ENCODE data around the gene RAP1GDS1. TPM values are rescaled to one million over a fixed set of nuclear protein-coding genes. Genes with fewer than 3 reads are reported as not detected.

The RAP1GDS1 gene
- total RNA-seq, 2 donors from 2014 or later, result 34.0 to 37.9 TPM

GRCh38 chr4:98310867-98311266, 49.7 kb downstream of the RAP1GDS1 start:
- no peak overlapping the region for H3K4me3 Mint-ChIP-seq
- H3K27ac Mint-ChIP-seq, result no peak overlapping the region

GRCh38 chr4:98311656-98312055, 50.5 kb downstream of the RAP1GDS1 start:
- H3K4me1 Mint-ChIP-seq, result peaks cover 3% of the 10 kb centered on the region
- H3K4me3 Mint-ChIP-seq, result no peak overlapping the region
- no peaks in the 10 kb centered on the region for H3K27me3 Mint-ChIP-seq (ENCODE audit: insufficient read depth)
- no peaks in the 10 kb centered on the region for H3K36me3 Mint-ChIP-seq (ENCODE audit: low read depth)
- no peaks in the 10 kb centered on the region for H3K4me1 ChIP-seq (ENCODE audit: control insufficient read depth, insufficient read depth, low read length)
- H3K9me3 Mint-ChIP-seq, result no peaks in the 10 kb centered on the region
- H3K9me3 ChIP-seq (ENCODE audit: control insufficient read depth, low read length), result no peaks in the 10 kb centered on the region
- TF ChIP-seq CTCF (conservative IDR thresholded peaks at IDR 0.05), result no peak
- 93 to 97% methylated on average over 3 to 4 of the region's 4 CpGs for WGBS, 2 experiments (ENCODE audit: insufficient coverage in 1 of 2, insufficient read length in 1 of 2)
- H3K27me3 ChIP-seq (ENCODE audit: control insufficient read depth, insufficient read depth, low read length, poor library complexity, severe bottlenecking), result no peaks in the 10 kb centered on the region
- no peak for DNase-seq
- H3K36me3 ChIP-seq (ENCODE audit: control insufficient read depth, insufficient read depth, low read length), result no peaks in the 10 kb centered on the region
- H3K27ac Mint-ChIP-seq, result no peak overlapping the region
- H3K9ac ChIP-seq (ENCODE audit: extremely low read depth, low read length, poor library complexity, severe bottlenecking), result no peak overlapping the region
- H3K27ac ChIP-seq (ENCODE audit: low read depth, low read length), result no peak overlapping the region
- H3K4me3 ChIP-seq (ENCODE audit: low read length), result no peak overlapping the region

More at GRCh38 chr4:98310867-98311266, 49.7 kb downstream of the RAP1GDS1 start:
- 94% methylated on average over 2 of the region's 2 CpGs; no CpG with 5 or more reads in 1 of the 2 experiments for WGBS, 2 experiments (ENCODE audit: insufficient coverage in 1 of 2, insufficient read length in 1 of 2)
- TF ChIP-seq CTCF (conservative IDR thresholded peaks at IDR 0.05), result no peak
- Histone ChIP-seq H3K9me3 (ENCODE audit: control insufficient read depth, low read length) (no peaks in the 10 kb centered on the region), H3K4me3 (ENCODE audit: low read length) (no peak overlapping the region), H3K27me3 (ENCODE audit: control insufficient read depth, insufficient read depth, low read length, poor library complexity, severe bottlenecking) (no peaks in the 10 kb centered on the region), H3K27ac (ENCODE audit: low read depth, low read length) (no peak overlapping the region), H3K9ac (ENCODE audit: extremely low read depth, low read length, poor library complexity, severe bottlenecking) (no peak overlapping the region), H3K4me1 (ENCODE audit: control insufficient read depth, insufficient read depth, low read length) (no peaks in the 10 kb centered on the region), H3K36me3 (ENCODE audit: control insufficient read depth, insufficient read depth, low read length) (no peaks in the 10 kb centered on the region)
- no peak for DNase-seq
- Mint-ChIP-seq H3K4me1 (peaks cover 3% of the 10 kb centered on the region), H3K36me3 (ENCODE audit: low read depth) (no peaks in the 10 kb centered on the region), H3K27me3 (ENCODE audit: insufficient read depth) (no peaks in the 10 kb centered on the region), H3K9me3 (no peaks in the 10 kb centered on the region)

- no peak for DNase-seq
- peaks cover 15% of the 10 kb centered on the region for H3K9me3 Mint-ChIP-seq
- H3K9ac ChIP-seq (ENCODE audit: extremely low read depth, low read length, poor library complexity, severe bottlenecking), result no peak overlapping the region
- H3K9me3 ChIP-seq (ENCODE audit: control insufficient read depth, low read length), result peaks cover 19% of the 10 kb centered on the region
- WGBS, 2 experiments (ENCODE audit: insufficient coverage in 1 of 2, insufficient read length in 1 of 2), result 88 to 100% methylated on average over 1 to 3 of the region's 3 CpGs
- no peak overlapping the region for H3K27ac ChIP-seq (ENCODE audit: low read depth, low read length)
- no peak overlapping the region for H3K4me3 Mint-ChIP-seq
- H3K36me3 Mint-ChIP-seq (ENCODE audit: low read depth), result peaks cover 19% of the 10 kb centered on the region
- H3K27ac Mint-ChIP-seq, result no peak overlapping the region
- TF ChIP-seq CTCF (conservative IDR thresholded peaks at IDR 0.05), result no peak
- no peak overlapping the region for H3K4me3 ChIP-seq (ENCODE audit: low read length)
- peaks cover 3% of the 10 kb centered on the region for H3K4me1 Mint-ChIP-seq
- H3K27me3 ChIP-seq (ENCODE audit: control insufficient read depth, insufficient read depth, low read length, poor library complexity, severe bottlenecking), result no peaks in the 10 kb centered on the region
- H3K27me3 Mint-ChIP-seq (ENCODE audit: insufficient read depth), result no peaks in the 10 kb centered on the region
- peaks cover 9% of the 10 kb centered on the region for H3K36me3 ChIP-seq (ENCODE audit: control insufficient read depth, insufficient read depth, low read length)
- H3K4me1 ChIP-seq (ENCODE audit: control insufficient read depth, insufficient read depth, low read length), result no peaks in the 10 kb centered on the region
These were observed 53.8 kb downstream of the RAP1GDS1 start for GRCh38 chr4:98314791-98315565.
